Cardiac muscle cell (in vitro differentiated cells and primary cell): ENCODE results near the gene HTR5A. TPM values are rescaled to one million over a fixed set of nuclear protein-coding genes. Genes with fewer than 3 reads are reported as not detected.

Experiments used
- DNase-seq, 2 donors: peaks; one replicate each; pipeline versions ENCODE4 v3.0.0 to v3.0.0-alpha.2; 2010 to 2017; ENCODE audit warnings: low read depth in 1 of 2, low spot score in 1 of 2
- H3K27ac ChIP-seq: fragments of 200-600 bp; sonication (generic); 2 replicates; pipeline ENCODE4 v1.5.1; 2016
- H3K27me3 ChIP-seq: fragments of 200-600 bp; sonication (generic); 2 replicates; pipeline ENCODE4 v1.6.0; 2016; ENCODE audit warnings: control low read depth
- H3K36me3 ChIP-seq: fragments of 200-600 bp; sonication (generic); 2 replicates; pipeline ENCODE4 v1.5.1; 2016; ENCODE audit warnings: control low read depth
- H3K4me1 ChIP-seq: fragments of 200-600 bp; sonication (generic); 2 replicates; pipeline ENCODE4 v1.8.1; 2017; ENCODE audit warnings: low read depth, mild to moderate bottlenecking, mixed run types
- H3K4me3 ChIP-seq: fragments of 200-600 bp; sonication (generic); 2 replicates; pipeline ENCODE4 v1.5.1; 2016; ENCODE audit warnings: mild to moderate bottlenecking
- H3K9me3 ChIP-seq: fragments of 200-600 bp; sonication (generic); 2 replicates; pipeline ENCODE4 v1.5.1; 2017; ENCODE audit warnings: low read depth, mild to moderate bottlenecking, control low read depth
- CTCF ChIP-seq: IDR thresholded peaks from 2 replicates; pipeline ENCODE4 v1.5.1; 2012; ENCODE audit warnings: low read depth, mild to moderate bottlenecking, low read length
- polyA plus RNA-seq: library from polyadenylated mRNA; unstranded; fragments of >200 nt; fragmentation: Nextera tagmentation; extraction: Ambion mirVana; gene quantifications from 2 replicates; pipeline ENCODE4 v1.2.1, GENCODE V29; 2016
- total RNA-seq: library from RNA; depleted of rRNA; stranded (reverse); fragments of >200 nt; gene quantifications from 2 replicates; pipeline ENCODE4 v1.2.3, GENCODE V29; 2016

Gene HTR5A
- total and polyA plus RNA-seq, 2 experiments from 2014 or later, result not detected

- no peaks in the 10 kb centered on the region for H3K9me3 ChIP-seq
- H3K4me1 ChIP-seq, result no peaks in the 10 kb centered on the region
- H3K36me3 ChIP-seq, result no peaks in the 10 kb centered on the region
- no peak overlapping the region for H3K4me3 ChIP-seq
- no peak overlapping the region for H3K27ac ChIP-seq
- no peaks in the 10 kb centered on the region for H3K27me3 ChIP-seq
- TF ChIP-seq CTCF, result no peak
- no peak for DNase-seq
These were observed 13.0 kb upstream of the HTR5A start for GRCh38 chr7:155057076-155057475.

- H3K4me3 ChIP-seq, result no peak overlapping the region
- no peak for DNase-seq
- no peaks in the 10 kb centered on the region for H3K27me3 ChIP-seq
- H3K9me3 ChIP-seq, result no peaks in the 10 kb centered on the region
- no peaks in the 10 kb centered on the region for H3K36me3 ChIP-seq
- H3K27ac ChIP-seq, result no peak overlapping the region
- no peak for TF ChIP-seq CTCF
- no peaks in the 10 kb centered on the region for H3K4me1 ChIP-seq
These were observed 11.2 kb upstream of the HTR5A start for GRCh38 chr7:155058896-155059295.

- no peak overlapping the region for H3K27ac ChIP-seq
- H3K4me1 ChIP-seq, result no peaks in the 10 kb centered on the region
- H3K9me3 ChIP-seq, result no peaks in the 10 kb centered on the region
- no peak overlapping the region for H3K4me3 ChIP-seq
- DNase-seq, result no peak
- no peaks in the 10 kb centered on the region for H3K27me3 ChIP-seq
- no peaks in the 10 kb centered on the region for H3K36me3 ChIP-seq
- TF ChIP-seq CTCF, result no peak
These were observed 10.4 kb upstream of the HTR5A start for GRCh38 chr7:155059703-155060102.

DNA sequence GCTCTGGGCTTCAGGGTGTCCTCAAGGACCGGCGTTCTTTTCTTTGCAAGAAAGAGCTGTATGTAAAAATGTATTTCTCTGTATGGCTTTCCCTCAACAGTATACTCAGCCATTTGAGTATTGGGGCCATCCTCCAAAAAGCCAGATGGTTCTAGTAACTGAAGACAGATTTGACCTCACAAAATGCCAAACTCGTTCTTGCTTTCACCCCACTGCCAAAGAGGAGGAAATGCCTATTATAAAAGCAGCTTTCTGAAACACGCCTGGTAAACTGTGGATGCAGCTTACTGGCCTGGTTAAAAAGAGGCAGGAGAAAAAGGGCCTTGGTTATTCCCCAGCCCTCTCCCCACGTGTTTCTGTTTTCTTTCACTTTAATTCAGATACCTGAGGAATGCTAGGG, 7.7 kb upstream of the HTR5A start:
- Histone ChIP-seq H3K4me1 (no peaks in the 10 kb centered on the region), H3K27ac (no peak overlapping the region), H3K27me3 (no peaks in the 10 kb centered on the region), H3K4me3 (no peak overlapping the region), H3K36me3 (no peaks in the 10 kb centered on the region), H3K9me3 (no peaks in the 10 kb centered on the region)
- TF ChIP-seq CTCF, result no peak
- no peak for DNase-seq

GRCh38 chr7:155064186-155064585, 5.9 kb upstream of the HTR5A start:
- H3K9me3 ChIP-seq, result no peaks in the 10 kb centered on the region
- no peak overlapping the region for H3K27ac ChIP-seq
- H3K4me1 ChIP-seq, result no peaks in the 10 kb centered on the region
- no peak for DNase-seq
- no peak overlapping the region for H3K4me3 ChIP-seq
- no peaks in the 10 kb centered on the region for H3K27me3 ChIP-seq
- no peaks in the 10 kb centered on the region for H3K36me3 ChIP-seq
- TF ChIP-seq CTCF, result no peak

GRCh38 chr7:155066417-155066950, 3.6 kb upstream of the HTR5A start:
- no peak overlapping the region for H3K27ac ChIP-seq
- no peak overlapping the region for H3K4me3 ChIP-seq
- no peaks in the 10 kb centered on the region for H3K36me3 ChIP-seq
- H3K9me3 ChIP-seq, result no peaks in the 10 kb centered on the region
- H3K27me3 ChIP-seq, result peaks cover 14% of the 10 kb centered on the region
- DNase-seq, result peak in 1 of 2 donors; percentile 15
- TF ChIP-seq CTCF, result no peak
- H3K4me1 ChIP-seq, result no peaks in the 10 kb centered on the region
